Neural crest cell (in vitro differentiated cells): ENCODE results near the gene CCDC134. TPM values are rescaled to one million over a fixed set of nuclear protein-coding genes. Genes with fewer than 3 reads are reported as not detected.

Experiments used
- DNase-seq: peaks from one replicate; pipeline ENCODE4 v3.0.0; 2021; ENCODE audit warnings: low read depth, mixed read lengths, low spot score
- H3K27ac Mint-ChIP-seq: one replicate; pipeline ENCODE4 v1.8.0; 2021; ENCODE audit warnings: mild to moderate bottlenecking, mixed read lengths; ENCODE audit not compliant: unreplicated experiment
- H3K27me3 Mint-ChIP-seq: 2 replicates; pipeline ENCODE4 v1.8.0; 2021; ENCODE audit warnings: low read depth, mild to moderate bottlenecking, mixed read lengths
- H3K36me3 Mint-ChIP-seq: 2 replicates; pipeline ENCODE4 v1.8.0; 2021; ENCODE audit warnings: low read depth, mild to moderate bottlenecking, mixed read lengths
- H3K4me1 Mint-ChIP-seq: 2 replicates; pipeline ENCODE4 v1.8.0; 2021; ENCODE audit warnings: mixed read lengths
- H3K4me3 Mint-ChIP-seq: one replicate; pipeline ENCODE4 v1.8.0; 2021; ENCODE audit warnings: mild to moderate bottlenecking, mixed read lengths
- H3K9me3 Mint-ChIP-seq: 2 replicates; pipeline ENCODE4 v1.8.0; 2021; ENCODE audit warnings: mixed read lengths
- CTCF ChIP-seq: fragments of 200-600 bp; sonication (generic); conservative IDR thresholded peaks from 2 replicates; pipeline ENCODE4 v1.5.0; 2021; ENCODE audit warnings: antibody characterized with exemption, mild to moderate bottlenecking
- total RNA-seq: library from RNA; stranded (reverse); gene quantifications from 2 replicates; pipeline ENCODE4 v1.2.1, GENCODE V29; 2021

CCDC134 gene
- total RNA-seq, 1 donor from 2014 or later, result 23.0 TPM

GRCh38 chr22:41823797-41824196 lies 23.3 kb downstream of the CCDC134 start:
- H3K9me3 Mint-ChIP-seq, result no peaks in the 10 kb centered on the region
- DNase-seq, result no peak
- H3K4me1 Mint-ChIP-seq, result peaks cover 59% of the 10 kb centered on the region
- H3K36me3 Mint-ChIP-seq, result peaks cover 18% of the 10 kb centered on the region
- H3K27me3 Mint-ChIP-seq, result no peaks in the 10 kb centered on the region
- peak overlapping the region; percentile 42 for H3K4me3 Mint-ChIP-seq
- peak overlapping the region; percentile 79 for H3K27ac Mint-ChIP-seq
- no peak for TF ChIP-seq CTCF

- no peak overlapping the region for H3K4me3 Mint-ChIP-seq
- peak overlapping the region; percentile 13 for H3K27ac Mint-ChIP-seq
- TF ChIP-seq CTCF, result no peak
- peaks cover 17% of the 10 kb centered on the region for H3K36me3 Mint-ChIP-seq
- H3K9me3 Mint-ChIP-seq, result no peaks in the 10 kb centered on the region
- H3K27me3 Mint-ChIP-seq, result no peaks in the 10 kb centered on the region
- no peak for DNase-seq
- H3K4me1 Mint-ChIP-seq, result peaks cover 65% of the 10 kb centered on the region
Observed at GRCh38 chr22:41825376-41825775, 24.9 kb downstream of the CCDC134 start.

GRCh38 chr22:41826021-41826420 lies 25.5 kb downstream of the CCDC134 start:
- Mint-ChIP-seq H3K4me1 (peaks cover 58% of the 10 kb centered on the region), H3K27ac (no peak overlapping the region), H3K36me3 (peaks cover 15% of the 10 kb centered on the region), H3K9me3 (no peaks in the 10 kb centered on the region), H3K27me3 (no peaks in the 10 kb centered on the region), H3K4me3 (no peak overlapping the region)
- DNase-seq, result no peak
- no peak for TF ChIP-seq CTCF

GRCh38 chr22:41826430-41827383 lies 26.2 kb downstream of the CCDC134 start:
- no peak for DNase-seq
- H3K27ac Mint-ChIP-seq, result peak overlapping the region; percentile 72

GRCh38 chr22:41827671-41828070 lies 27.2 kb downstream of the CCDC134 start:
- Mint-ChIP-seq H3K27me3 (peaks cover 2% of the 10 kb centered on the region), H3K4me3 (no peak overlapping the region), H3K36me3 (peaks cover 15% of the 10 kb centered on the region), H3K27ac (no peak overlapping the region), H3K4me1 (peaks cover 68% of the 10 kb centered on the region), H3K9me3 (no peaks in the 10 kb centered on the region)
- no peak for DNase-seq
- TF ChIP-seq CTCF, result no peak

More at GRCh38 chr22:41826430-41827383, 26.2 kb downstream of the CCDC134 start:
- Mint-ChIP-seq H3K4me3 (peak overlapping the region; percentile 28), H3K4me1 (peaks cover 61% of the 10 kb centered on the region), H3K36me3 (peaks cover 13% of the 10 kb centered on the region), H3K9me3 (no peaks in the 10 kb centered on the region), H3K27me3 (no peaks in the 10 kb centered on the region)
- TF ChIP-seq CTCF, result no peak
